ENCODE results near the gene CMIP.

Gene CMIP

GRCh38 chr16:81571592-81572385, 127.2 kb downstream of the CMIP start:
- no peak overlapping the region for H3K27ac ChIP-seq (ENCODE audit: insufficient read depth in 1 of 2, low read depth in 1 of 2, low read length in 2 of 2, poor library complexity in 1 of 2, severe bottlenecking in 2 of 2)
- CTCF ChIA-PET = no interaction called here
- H3K4me1 ChIP-seq (ENCODE audit: control extremely low read depth in 1 of 4, control insufficient read depth in 4 of 4, insufficient read depth in 4 of 4, low read length in 3 of 4) = peaks cover 0 to 10% (median 0%) of the 10 kb centered on the region in 4 experiments
- 95% methylated on average over 23 of the region's 24 CpGs for WGBS (ENCODE audit: insufficient coverage)
- POLR2A ChIA-PET = no interaction called here
- H3K9me3 ChIP-seq (ENCODE audit: control extremely low read depth in 1 of 5, control insufficient read depth in 4 of 5, insufficient read depth in 2 of 5, low read depth in 1 of 5, low read length in 4 of 5) = no peaks in the 10 kb centered on the region
- no peak for DNase-seq
- no peaks in the 10 kb centered on the region for H3K27me3 ChIP-seq (replicated peaks in 2 of 5; ENCODE audit: control insufficient read depth in 4 of 5, insufficient read depth in 5 of 5, low read length in 4 of 5)
- H3K36me3 ChIP-seq (ENCODE audit: control insufficient read depth in 4 of 4, insufficient read depth in 4 of 4, low read length in 3 of 4) = no peaks in the 10 kb centered on the region
- H3K4me3 ChIP-seq (ENCODE audit: control insufficient read depth in 1 of 7, extremely low read depth in 1 of 7, insufficient read depth in 4 of 7, low read depth in 2 of 7, low read length in 6 of 7) = no peak overlapping the region

GRCh38 chr16:81572386-81573144, 128.0 kb downstream of the CMIP start:
- ChIA-PET CTCF (no interaction called here), POLR2A (no interaction called here)
- no peaks in the 10 kb centered on the region for H3K9me3 ChIP-seq (ENCODE audit: control extremely low read depth in 1 of 5, control insufficient read depth in 4 of 5, insufficient read depth in 2 of 5, low read depth in 1 of 5, low read length in 4 of 5)
- peaks cover 0 to 9% (median 0%) of the 10 kb centered on the region in 4 experiments for H3K4me1 ChIP-seq (ENCODE audit: control extremely low read depth in 1 of 4, control insufficient read depth in 4 of 4, insufficient read depth in 4 of 4, low read length in 3 of 4)
- H3K27ac ChIP-seq (ENCODE audit: insufficient read depth in 1 of 2, low read depth in 1 of 2, low read length in 2 of 2, poor library complexity in 1 of 2, severe bottlenecking in 2 of 2) = no peak overlapping the region
- no peak for DNase-seq
- H3K27me3 ChIP-seq (replicated peaks in 2 of 5; ENCODE audit: control insufficient read depth in 4 of 5, insufficient read depth in 5 of 5, low read length in 4 of 5) = no peaks in the 10 kb centered on the region
- H3K4me3 ChIP-seq (ENCODE audit: control insufficient read depth in 1 of 7, extremely low read depth in 1 of 7, insufficient read depth in 4 of 7, low read depth in 2 of 7, low read length in 6 of 7) = no peak overlapping the region
- WGBS (ENCODE audit: insufficient coverage) = 98% methylated on average over 18 of the region's 20 CpGs
- H3K36me3 ChIP-seq (ENCODE audit: control insufficient read depth in 4 of 4, insufficient read depth in 4 of 4, low read length in 3 of 4) = no peaks in the 10 kb centered on the region

- no peak overlapping the region for H3K27ac ChIP-seq (ENCODE audit: insufficient read depth in 1 of 2, low read depth in 1 of 2, low read length in 2 of 2, poor library complexity in 1 of 2, severe bottlenecking in 2 of 2)
- no peaks in the 10 kb centered on the region for H3K4me1 ChIP-seq (ENCODE audit: control extremely low read depth in 1 of 4, control insufficient read depth in 4 of 4, insufficient read depth in 4 of 4, low read length in 3 of 4)
- H3K9me3 ChIP-seq (ENCODE audit: control extremely low read depth in 1 of 5, control insufficient read depth in 4 of 5, insufficient read depth in 2 of 5, low read depth in 1 of 5, low read length in 4 of 5) = no peaks in the 10 kb centered on the region
- H3K27me3 ChIP-seq (replicated peaks in 2 of 5; ENCODE audit: control insufficient read depth in 4 of 5, insufficient read depth in 5 of 5, low read length in 4 of 5) = no peaks in the 10 kb centered on the region
- no peak overlapping the region for H3K4me3 ChIP-seq (ENCODE audit: control insufficient read depth in 1 of 7, extremely low read depth in 1 of 7, insufficient read depth in 4 of 7, low read depth in 2 of 7, low read length in 6 of 7)
- ChIA-PET CTCF (interaction anchor here (0.8 kb wide), 1 partner anchor 10 kb away, joined by 3 read pairs; no protein-coding TSS in a partner anchor), POLR2A (no interaction called here)
- 100% methylated on average over 7 of the region's 7 CpGs for WGBS (ENCODE audit: insufficient coverage)
- no peaks in the 10 kb centered on the region for H3K36me3 ChIP-seq (ENCODE audit: control insufficient read depth in 4 of 4, insufficient read depth in 4 of 4, low read length in 3 of 4)
- no peak for DNase-seq
Measured at GRCh38 chr16:81573533-81574020, 129.0 kb downstream of the CMIP start.

- Histone ChIP-seq H3K27me3 (replicated peaks in 2 of 5; ENCODE audit: control insufficient read depth in 4 of 5, insufficient read depth in 5 of 5, low read length in 4 of 5) (no peaks in the 10 kb centered on the region), H3K4me1 (ENCODE audit: control extremely low read depth in 1 of 4, control insufficient read depth in 4 of 4, insufficient read depth in 4 of 4, low read length in 3 of 4) (no peaks in the 10 kb centered on the region), H3K36me3 (ENCODE audit: control insufficient read depth in 4 of 4, insufficient read depth in 4 of 4, low read length in 3 of 4) (no peaks in the 10 kb centered on the region), H3K27ac (ENCODE audit: insufficient read depth in 1 of 2, low read depth in 1 of 2, low read length in 2 of 2, poor library complexity in 1 of 2, severe bottlenecking in 2 of 2) (no peak overlapping the region), H3K4me3 (ENCODE audit: control insufficient read depth in 1 of 7, extremely low read depth in 1 of 7, insufficient read depth in 4 of 7, low read depth in 2 of 7, low read length in 6 of 7) (no peak overlapping the region), H3K9me3 (ENCODE audit: control extremely low read depth in 1 of 5, control insufficient read depth in 4 of 5, insufficient read depth in 2 of 5, low read depth in 1 of 5, low read length in 4 of 5) (no peaks in the 10 kb centered on the region)
- ChIA-PET POLR2A (no interaction called here), CTCF (interaction anchor here (0.8 to 1.1 kb wide), 2 partner anchors 10 to 12 kb away, joined by 3 read pairs; no protein-coding TSS in a partner anchor)
- DNase-seq = no peak
- WGBS (ENCODE audit: insufficient coverage) = 96% methylated on average over 7 of the region's 7 CpGs
Measured at GRCh38 chr16:81574168-81574567, 129.6 kb downstream of the CMIP start.

GRCh38 chr16:81575307-81575706, 130.7 kb downstream of the CMIP start:
- H3K4me3 ChIP-seq (ENCODE audit: control insufficient read depth in 1 of 7, extremely low read depth in 1 of 7, insufficient read depth in 4 of 7, low read depth in 2 of 7, low read length in 6 of 7) = no peak overlapping the region
- H3K9me3 ChIP-seq (ENCODE audit: control extremely low read depth in 1 of 5, control insufficient read depth in 4 of 5, insufficient read depth in 2 of 5, low read depth in 1 of 5, low read length in 4 of 5) = no peaks in the 10 kb centered on the region
- no peaks in the 10 kb centered on the region for H3K4me1 ChIP-seq (ENCODE audit: control extremely low read depth in 1 of 4, control insufficient read depth in 4 of 4, insufficient read depth in 4 of 4, low read length in 3 of 4)
- POLR2A ChIA-PET = no interaction called here
- H3K27me3 ChIP-seq (replicated peaks in 2 of 5; ENCODE audit: control insufficient read depth in 4 of 5, insufficient read depth in 5 of 5, low read length in 4 of 5) = no peaks in the 10 kb centered on the region
- 98% methylated on average over 6 of the region's 6 CpGs for WGBS (ENCODE audit: insufficient coverage)
- DNase-seq = no peak
- CTCF ChIA-PET = interaction anchor here (1.1 kb wide), 1 partner anchor 13 kb away, joined by 3 read pairs; no protein-coding TSS in a partner anchor
- H3K36me3 ChIP-seq (ENCODE audit: control insufficient read depth in 4 of 4, insufficient read depth in 4 of 4, low read length in 3 of 4) = no peaks in the 10 kb centered on the region
- no peak overlapping the region for H3K27ac ChIP-seq (ENCODE audit: insufficient read depth in 1 of 2, low read depth in 1 of 2, low read length in 2 of 2, poor library complexity in 1 of 2, severe bottlenecking in 2 of 2)

GRCh38 chr16:81575834-81576233, 131.2 kb downstream of the CMIP start:
- no peak overlapping the region for H3K27ac ChIP-seq (ENCODE audit: insufficient read depth in 1 of 2, low read depth in 1 of 2, low read length in 2 of 2, poor library complexity in 1 of 2, severe bottlenecking in 2 of 2)
- 95% methylated on average over 5 of the region's 6 CpGs for WGBS (ENCODE audit: insufficient coverage)
- H3K36me3 ChIP-seq (ENCODE audit: control insufficient read depth in 4 of 4, insufficient read depth in 4 of 4, low read length in 3 of 4) = no peaks in the 10 kb centered on the region
- H3K4me3 ChIP-seq (ENCODE audit: control insufficient read depth in 1 of 7, extremely low read depth in 1 of 7, insufficient read depth in 4 of 7, low read depth in 2 of 7, low read length in 6 of 7) = no peak overlapping the region
- ChIA-PET POLR2A (no interaction called here), CTCF (no interaction called here)
- no peak for DNase-seq
- H3K9me3 ChIP-seq (ENCODE audit: control extremely low read depth in 1 of 5, control insufficient read depth in 4 of 5, insufficient read depth in 2 of 5, low read depth in 1 of 5, low read length in 4 of 5) = no peaks in the 10 kb centered on the region
- H3K27me3 ChIP-seq (replicated peaks in 2 of 5; ENCODE audit: control insufficient read depth in 4 of 5, insufficient read depth in 5 of 5, low read length in 4 of 5) = no peaks in the 10 kb centered on the region
- no peaks in the 10 kb centered on the region for H3K4me1 ChIP-seq (ENCODE audit: control extremely low read depth in 1 of 4, control insufficient read depth in 4 of 4, insufficient read depth in 4 of 4, low read length in 3 of 4)

- no peaks in the 10 kb centered on the region for H3K27me3 ChIP-seq (replicated peaks in 2 of 5; ENCODE audit: control insufficient read depth in 4 of 5, insufficient read depth in 5 of 5, low read length in 4 of 5)
- H3K36me3 ChIP-seq (ENCODE audit: control insufficient read depth in 4 of 4, insufficient read depth in 4 of 4, low read length in 3 of 4) = no peaks in the 10 kb centered on the region
- CTCF ChIA-PET = no interaction called here
- H3K27ac ChIP-seq (ENCODE audit: insufficient read depth in 1 of 2, low read depth in 1 of 2, low read length in 2 of 2, poor library complexity in 1 of 2, severe bottlenecking in 2 of 2) = no peak overlapping the region
- no peaks in the 10 kb centered on the region for H3K4me1 ChIP-seq (ENCODE audit: control extremely low read depth in 1 of 4, control insufficient read depth in 4 of 4, insufficient read depth in 4 of 4, low read length in 3 of 4)
- H3K9me3 ChIP-seq (ENCODE audit: control extremely low read depth in 1 of 5, control insufficient read depth in 4 of 5, insufficient read depth in 2 of 5, low read depth in 1 of 5, low read length in 4 of 5) = no peaks in the 10 kb centered on the region
- no peak for DNase-seq
- POLR2A ChIA-PET = no interaction called here
- H3K4me3 ChIP-seq (ENCODE audit: control insufficient read depth in 1 of 7, extremely low read depth in 1 of 7, insufficient read depth in 4 of 7, low read depth in 2 of 7, low read length in 6 of 7) = no peak overlapping the region
- WGBS (ENCODE audit: insufficient coverage) = no CpG with 5 or more reads among the region's 1 CpG
Measured at GRCh38 chr16:81576696-81577095, 132.1 kb downstream of the CMIP start.

Data from common myeloid progenitor, CD34-positive (primary cell).